SH-SY5Y (cell line): Measurements from ENCODE around the gene PFDN1.

Experiments used
- GATA2 ChIP-seq: IDR thresholded peaks from 2 replicates; pipeline ENCODE4 v1.6.1; 2011; ENCODE audit warnings: mild to moderate bottlenecking, low read depth, low read length
- GATA3 ChIP-seq: IDR thresholded peaks from 2 replicates; pipeline ENCODE4 v1.6.1; 2011; ENCODE audit warnings: low read depth, mild to moderate bottlenecking, low read length, moderate library complexity

Gene PFDN1

DNA sequence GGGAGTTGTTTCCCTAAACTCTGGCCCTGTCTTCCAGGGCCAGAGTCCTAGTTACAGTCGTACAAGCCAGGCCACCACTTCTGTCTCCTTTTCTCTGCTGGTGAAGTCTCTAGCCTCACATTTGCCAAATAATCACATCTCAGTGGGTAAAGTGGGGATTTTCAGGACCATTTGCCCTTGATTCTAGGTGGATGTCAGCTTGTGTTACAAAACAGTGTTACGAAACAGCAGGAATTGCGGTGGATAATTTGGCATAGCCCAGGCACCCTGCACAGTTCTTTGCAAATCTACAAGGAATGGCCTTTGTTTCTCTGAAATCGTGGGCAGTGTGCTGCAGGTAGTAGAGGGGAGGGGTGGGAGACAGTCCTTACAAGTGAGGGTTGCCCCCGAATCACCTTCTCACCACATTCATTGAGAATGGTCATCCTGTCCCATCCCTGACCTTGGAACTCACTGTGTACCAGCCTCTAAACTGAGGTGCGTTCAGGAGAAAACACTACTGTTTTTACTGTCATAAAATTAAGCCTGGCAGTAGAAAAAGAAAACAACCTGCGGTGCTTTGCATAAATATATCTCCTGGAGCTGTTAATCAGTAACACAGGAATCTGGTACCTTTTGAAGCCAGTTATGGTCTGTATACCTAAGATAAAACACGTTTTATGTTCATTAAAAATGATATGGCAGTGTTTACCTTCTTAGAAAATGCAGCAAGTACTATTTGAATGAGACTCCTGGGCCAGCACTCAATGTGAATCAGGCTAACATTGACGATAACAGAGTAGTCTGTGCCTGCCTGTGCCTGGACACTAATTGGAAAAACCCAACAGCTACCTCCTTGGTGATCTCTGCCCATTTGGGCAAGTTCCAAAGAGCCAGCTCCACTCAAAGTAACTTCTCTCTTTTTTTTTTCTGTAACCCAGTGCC, 83.6 kb downstream of the PFDN1 start:
- TF ChIP-seq GATA2 (no peak), GATA3 (no peak)

DNA sequence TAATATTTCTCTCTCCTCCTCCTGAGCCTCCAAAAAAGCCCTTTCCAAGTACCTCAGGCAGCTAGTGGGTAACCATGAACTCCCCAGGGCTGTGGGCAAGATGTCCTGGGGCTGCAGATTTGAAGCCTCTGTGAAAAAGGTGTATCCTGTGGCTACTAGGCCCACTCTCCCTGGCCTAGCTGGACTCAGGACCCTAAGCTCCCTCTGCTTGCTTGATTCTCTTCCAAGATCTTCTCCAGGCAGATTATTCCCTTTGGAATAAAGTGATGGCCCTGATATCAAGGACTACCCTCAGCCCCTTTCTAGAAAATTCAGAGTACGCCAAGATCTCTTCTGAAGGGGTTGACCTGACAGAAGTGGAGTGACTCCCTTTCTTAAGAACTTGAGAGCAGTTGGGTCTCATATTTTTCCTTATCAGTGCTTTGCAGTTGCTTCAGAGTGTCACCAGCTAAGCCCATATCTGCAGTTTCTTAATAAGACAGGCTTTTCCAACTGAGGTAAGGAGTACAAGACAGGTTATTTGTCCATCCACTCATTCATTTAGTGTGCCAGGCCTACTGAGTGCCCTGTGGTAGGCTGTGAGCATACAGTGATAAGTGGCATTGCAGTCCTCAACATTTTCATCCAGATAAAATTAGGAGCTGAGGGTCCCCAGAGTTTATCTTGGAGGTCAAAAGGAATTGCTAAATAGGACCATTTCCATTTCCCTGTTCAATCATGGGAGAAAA, 85.4 kb downstream of the PFDN1 start:
- TF ChIP-seq GATA3 (no peak), GATA2 (no peak)

DNA sequence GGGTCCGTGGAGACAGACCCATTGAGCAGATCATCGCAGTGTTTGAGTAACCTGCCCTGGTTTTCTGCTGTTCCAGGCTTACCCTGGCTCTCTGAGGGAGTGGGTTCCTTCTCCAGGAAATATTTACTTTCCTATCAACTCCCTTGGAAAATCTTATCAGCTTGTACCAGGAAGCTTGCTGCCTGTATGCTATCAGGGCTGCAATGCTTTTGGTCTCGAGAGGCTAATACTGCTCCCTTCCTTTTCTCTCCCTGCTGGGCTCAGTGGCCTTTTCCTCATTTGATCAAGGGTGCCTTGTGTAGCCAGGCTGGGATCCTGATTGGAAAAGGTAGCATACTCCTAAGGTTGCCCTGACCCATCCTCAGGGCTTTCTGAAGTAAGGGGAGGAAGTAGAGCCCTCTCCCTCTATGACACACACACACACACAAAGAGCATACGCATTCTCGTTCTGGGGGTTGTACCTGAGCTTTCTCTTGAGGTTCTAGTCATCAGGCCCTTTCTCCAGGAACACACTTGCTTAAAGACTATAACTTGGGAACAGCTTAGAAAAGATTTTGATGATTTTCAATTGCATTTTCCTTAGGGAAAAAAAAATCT, 86.3 kb downstream of the PFDN1 start:
- TF ChIP-seq GATA2, result no peak
- TF ChIP-seq GATA3, result no peak

DNA sequence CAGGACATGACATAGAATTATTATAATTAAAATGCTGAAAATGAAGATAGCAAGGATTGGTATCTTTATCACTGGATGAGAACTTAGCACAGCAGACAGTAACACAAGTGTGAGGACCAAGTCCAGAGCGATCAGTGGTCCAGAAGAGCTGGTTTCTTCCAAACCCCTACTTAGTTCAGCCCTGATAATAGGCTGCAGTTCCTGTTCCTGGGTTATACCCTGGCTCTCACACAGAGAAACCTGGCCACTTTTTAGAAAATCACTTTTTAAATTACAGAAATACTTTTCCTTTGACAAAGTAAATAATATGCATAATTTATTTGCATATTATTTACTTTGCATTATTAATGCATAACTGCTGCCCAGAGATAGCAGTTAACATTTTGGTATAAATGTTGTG, 87.6 kb downstream of the PFDN1 start:
- TF ChIP-seq GATA2, result no peak
- TF ChIP-seq GATA3, result no peak

DNA sequence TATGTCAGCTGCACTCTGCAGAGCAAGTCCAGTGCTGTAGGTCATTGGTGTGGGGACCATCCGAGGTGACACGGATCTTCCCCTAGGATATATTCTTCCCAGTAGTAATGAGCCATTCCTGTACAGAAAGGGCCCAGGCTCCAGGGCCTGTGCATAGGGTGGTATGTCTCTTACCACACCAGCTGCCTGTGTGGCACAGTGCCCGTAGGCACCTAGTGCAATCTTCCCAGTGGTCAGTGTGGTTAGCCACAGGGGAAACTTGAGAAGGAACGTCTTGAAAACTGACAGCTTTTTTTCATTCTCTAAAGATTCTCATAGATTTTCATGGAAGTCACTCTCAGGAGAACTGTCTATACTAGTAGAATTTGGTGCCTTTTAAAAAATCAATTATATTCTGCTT, 88.1 kb downstream of the PFDN1 start:
- TF ChIP-seq GATA2, result no peak
- no peak for TF ChIP-seq GATA3

DNA sequence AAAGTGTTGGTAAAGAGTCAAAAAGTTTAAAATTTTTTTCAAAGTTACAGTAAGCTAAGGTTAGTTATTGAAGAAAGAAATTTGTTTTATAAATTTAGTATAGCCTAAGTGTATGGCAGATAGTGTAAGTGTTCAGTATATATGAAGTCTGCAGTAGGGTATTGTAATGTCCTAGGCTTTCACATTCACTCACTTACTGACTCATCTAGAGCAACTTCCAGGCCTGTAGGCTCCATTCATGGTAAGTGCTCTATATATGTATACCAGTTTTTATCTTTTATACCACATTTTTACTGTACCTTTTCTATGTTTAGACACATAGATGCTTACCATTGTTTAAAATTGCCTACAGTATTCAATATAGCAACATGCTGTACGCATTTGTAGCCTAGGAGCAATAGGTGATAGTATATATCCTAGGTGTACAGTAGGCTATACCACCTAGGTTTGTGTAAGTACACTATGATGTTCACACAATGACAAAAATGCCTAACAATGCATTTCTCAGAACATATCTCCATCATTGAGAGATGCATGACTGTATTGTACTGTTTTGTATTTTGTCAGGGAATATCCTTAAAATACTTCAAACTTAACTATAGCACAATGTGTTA, 89.4 kb downstream of the PFDN1 start:
- TF ChIP-seq GATA3, result no peak
- no peak for TF ChIP-seq GATA2

DNA sequence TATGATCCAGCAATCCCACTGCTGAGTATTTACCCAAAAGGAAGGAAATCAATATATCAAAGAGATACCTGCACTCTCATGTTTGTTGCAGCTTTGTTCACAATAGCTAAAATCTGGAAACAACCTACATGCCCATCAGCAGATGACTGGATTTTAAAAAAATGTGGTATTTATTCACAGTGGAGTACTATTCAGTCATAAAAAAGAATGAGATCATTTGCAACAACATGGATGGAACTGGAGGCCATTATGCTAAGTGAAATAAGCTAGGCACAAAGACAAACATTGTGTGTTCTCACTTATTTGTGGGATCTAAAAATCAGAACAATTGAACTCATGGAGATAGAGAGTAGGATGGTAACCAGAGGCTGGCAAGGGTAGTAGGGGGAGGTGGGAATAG, 94.8 kb downstream of the PFDN1 start:
- TF ChIP-seq GATA3, result no peak
- TF ChIP-seq GATA2, result no peak

DNA sequence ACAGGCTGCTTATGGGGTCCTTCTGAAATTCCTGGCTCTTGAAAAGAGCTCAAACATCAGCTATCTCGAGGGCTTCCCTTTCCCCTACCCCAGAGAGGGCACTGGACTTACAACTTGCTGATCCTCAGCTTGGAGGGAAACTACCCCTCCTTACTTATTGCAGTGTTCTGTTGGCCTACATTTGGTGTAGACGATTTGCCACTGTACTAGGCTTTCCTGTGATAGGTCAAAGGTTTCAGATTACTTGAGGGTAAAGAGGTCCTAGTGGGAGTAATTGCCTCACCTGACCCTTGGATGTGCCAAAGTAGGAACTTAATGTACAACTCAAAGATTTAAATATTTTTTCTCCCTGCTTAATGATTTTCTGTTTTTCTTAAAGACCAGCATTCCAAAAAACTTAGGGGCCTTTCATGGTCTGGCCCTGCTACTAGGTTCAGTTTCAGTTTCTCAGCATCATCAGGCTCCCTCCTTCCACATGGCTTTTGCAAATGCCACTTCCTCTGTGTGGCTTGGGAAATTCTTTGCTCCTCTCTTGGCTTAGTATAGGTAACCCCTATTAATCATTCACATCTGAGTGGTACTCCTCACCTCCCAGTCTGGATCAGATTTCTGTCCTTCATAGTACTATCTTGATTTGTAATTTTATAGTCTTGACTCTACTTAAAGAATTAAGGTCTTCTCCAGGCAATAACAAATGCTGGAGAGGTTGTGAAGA, 95.5 kb downstream of the PFDN1 start:
- TF ChIP-seq GATA2 (no peak), GATA3 (no peak)

DNA sequence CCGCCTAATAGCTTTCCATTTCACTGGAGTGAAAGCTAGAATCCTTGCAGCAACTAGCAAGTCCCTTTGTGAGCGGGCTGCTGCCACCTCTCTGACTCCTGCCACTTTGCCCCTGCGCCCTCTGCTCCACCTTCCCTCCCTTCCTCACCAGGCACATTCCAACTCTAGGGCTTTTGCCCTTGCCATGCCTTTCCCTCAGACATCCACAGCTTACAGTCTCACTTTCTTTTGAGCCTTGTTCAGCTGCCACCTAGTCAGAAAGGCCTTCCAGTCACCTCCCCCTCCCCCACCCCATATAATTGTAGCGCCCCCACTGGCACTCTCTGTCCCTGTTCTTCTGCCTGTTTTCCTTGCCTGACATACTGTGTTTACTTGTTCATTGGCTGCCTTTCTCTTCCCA, 96.9 kb downstream of the PFDN1 start:
- TF ChIP-seq GATA3 (no peak), GATA2 (no peak)

DNA sequence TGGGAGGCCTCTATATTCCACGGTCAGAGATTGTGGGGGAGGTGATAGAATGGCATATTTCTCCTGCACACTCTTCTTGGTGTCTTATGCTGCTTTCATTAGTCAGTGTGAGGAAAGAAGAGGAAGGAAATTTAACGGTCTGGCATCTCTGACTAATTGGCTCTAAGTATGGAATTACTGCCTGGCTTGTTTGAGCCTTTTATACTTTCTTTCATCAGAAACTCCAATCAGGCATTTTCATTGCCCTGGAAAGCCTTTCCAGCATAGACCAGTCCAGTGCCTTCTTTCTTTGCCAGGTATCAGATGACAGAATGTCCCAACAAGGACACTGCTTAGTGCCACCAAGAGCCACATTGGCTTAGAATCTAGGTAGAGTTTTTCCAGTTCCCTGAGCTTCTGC, 97.7 kb downstream of the PFDN1 start:
- TF ChIP-seq GATA3 (no peak), GATA2 (no peak)

DNA sequence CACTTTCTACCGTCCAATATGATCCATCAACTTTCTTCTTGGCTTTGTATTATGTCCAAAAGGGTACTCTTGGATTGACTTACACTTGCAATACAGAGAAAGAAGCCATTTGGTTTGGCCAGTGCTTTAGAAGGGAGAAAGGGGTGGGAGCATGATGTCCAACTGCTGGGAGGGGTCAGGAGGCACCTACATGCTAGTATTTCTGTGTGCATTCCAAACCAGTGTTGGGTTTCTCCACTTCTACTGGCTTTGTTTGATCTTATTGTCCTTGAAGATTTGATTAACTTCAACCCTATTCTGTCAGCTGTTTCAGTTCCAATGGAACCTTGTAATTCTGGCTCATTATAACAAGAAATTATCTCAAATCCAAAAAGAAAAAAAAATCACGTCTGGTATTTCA, 100.3 kb downstream of the PFDN1 start:
- no peak for TF ChIP-seq GATA3
- no peak for TF ChIP-seq GATA2

DNA sequence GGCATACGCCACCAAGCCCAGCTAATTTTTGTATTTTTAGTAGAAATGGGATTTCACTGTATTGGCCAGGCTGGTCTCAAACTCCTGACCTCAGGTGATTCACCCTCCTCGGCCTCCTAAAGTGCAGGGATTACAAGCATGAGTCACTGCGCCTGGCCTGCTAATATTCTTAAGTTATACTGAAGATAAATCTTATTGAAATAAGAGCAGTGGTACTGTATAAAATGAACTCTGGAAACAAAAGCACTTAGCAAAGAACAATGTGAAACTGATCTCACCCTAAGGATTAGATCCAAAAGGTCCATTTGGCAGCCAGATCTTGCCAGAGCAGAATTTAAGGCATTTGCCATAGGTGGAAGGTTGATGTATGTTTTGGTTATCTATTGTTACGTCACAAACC, 100.8 kb downstream of the PFDN1 start:
- TF ChIP-seq GATA2 (no peak), GATA3 (no peak)

DNA sequence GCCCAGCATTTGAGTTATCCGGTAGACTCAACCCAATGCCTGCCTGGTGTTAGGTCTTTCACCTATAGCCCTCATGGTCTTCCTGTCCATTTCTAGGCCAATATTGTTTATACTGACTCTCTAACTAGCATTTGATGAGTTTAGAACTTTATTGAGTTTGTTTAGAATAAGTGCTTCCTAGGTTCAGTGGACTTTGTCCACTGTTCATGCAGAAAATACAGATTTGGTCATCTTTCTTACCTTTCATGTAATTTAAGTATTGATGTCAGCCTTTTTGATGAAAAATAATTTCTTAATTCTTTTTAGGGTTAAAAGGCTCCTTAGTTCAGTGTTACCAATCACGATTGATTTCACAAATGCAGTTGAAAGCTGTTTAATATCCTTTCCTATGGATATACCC, 105.9 kb downstream of the PFDN1 start:
- TF ChIP-seq GATA3, result no peak
- TF ChIP-seq GATA2, result no peak
